Suprapubic skin (tissue), 3 donors: ENCODE data around the gene CASK.

Source experiments
- POLR2A ChIP-seq, 2 donors: fragments of 450-650 bp; IDR thresholded peaks; one replicate each; pipeline ENCODE4 v1.6.1; 2017; ENCODE audit warnings: antibody characterized with exemption in 2 of 2, mild to moderate bottlenecking in 2 of 2, moderate library complexity in 2 of 2
- TF ChIP-seq, protein P1 (sequence below), 2 donors: fragments of 200-600 bp in 1 of 2; fragments of 450-650 bp in 1 of 2; sonication (generic) in 1 of 2; IDR thresholded peaks; one replicate each; pipeline ENCODE4 v1.5.1; 2016 to 2019; ENCODE audit warnings: antibody characterized with exemption in 2 of 2, mild to moderate bottlenecking in 1 of 2, moderate library complexity in 1 of 2

DNA sequence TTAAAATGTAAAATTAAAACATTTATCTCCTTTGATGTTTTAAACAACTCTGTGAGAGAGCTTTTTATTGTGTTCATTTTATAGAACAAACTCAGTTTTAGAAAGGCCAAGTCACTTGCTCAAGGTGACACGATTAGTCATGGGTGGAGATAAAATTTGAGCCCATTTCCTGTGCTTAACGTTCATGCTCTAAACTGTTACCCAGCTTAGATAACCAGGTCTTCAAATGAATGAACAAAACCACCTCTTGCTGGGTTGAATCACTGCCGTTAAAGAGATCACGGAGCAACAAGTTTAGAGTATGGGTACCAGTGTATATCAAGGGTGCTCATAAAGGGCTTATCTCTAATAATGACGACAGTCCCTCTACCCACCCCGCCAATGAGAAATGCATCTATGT lies 10.2 kb upstream of the CASK start:
- TF ChIP-seq, protein P1, sequence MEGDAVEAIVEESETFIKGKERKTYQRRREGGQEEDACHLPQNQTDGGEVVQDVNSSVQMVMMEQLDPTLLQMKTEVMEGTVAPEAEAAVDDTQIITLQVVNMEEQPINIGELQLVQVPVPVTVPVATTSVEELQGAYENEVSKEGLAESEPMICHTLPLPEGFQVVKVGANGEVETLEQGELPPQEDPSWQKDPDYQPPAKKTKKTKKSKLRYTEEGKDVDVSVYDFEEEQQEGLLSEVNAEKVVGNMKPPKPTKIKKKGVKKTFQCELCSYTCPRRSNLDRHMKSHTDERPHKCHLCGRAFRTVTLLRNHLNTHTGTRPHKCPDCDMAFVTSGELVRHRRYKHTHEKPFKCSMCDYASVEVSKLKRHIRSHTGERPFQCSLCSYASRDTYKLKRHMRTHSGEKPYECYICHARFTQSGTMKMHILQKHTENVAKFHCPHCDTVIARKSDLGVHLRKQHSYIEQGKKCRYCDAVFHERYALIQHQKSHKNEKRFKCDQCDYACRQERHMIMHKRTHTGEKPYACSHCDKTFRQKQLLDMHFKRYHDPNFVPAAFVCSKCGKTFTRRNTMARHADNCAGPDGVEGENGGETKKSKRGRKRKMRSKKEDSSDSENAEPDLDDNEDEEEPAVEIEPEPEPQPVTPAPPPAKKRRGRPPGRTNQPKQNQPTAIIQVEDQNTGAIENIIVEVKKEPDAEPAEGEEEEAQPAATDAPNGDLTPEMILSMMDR (IDR thresholded peaks at IDR 0.05) = no peak
- no peak for TF ChIP-seq POLR2A (IDR thresholded peaks at IDR 0.05)
